Stimulated activated CD4-positive, alpha-beta T cell treated with anti-CD3 and anti-CD28 coated beads, Interleukin-4, amount 100 ng/mL, for 48 hours (primary cell): ENCODE measurements around the gene MDGA2.
"Not testable (repeated sequence)": the region's sequence is repeated elsewhere in the genome, so short reads cannot be mapped to it uniquely, and the experiment has no call there.

Experiments used
- DNase-seq, 2 donors: peaks; one replicate each; pipeline ENCODE4 v3.0.0-alpha.2; 2020; ENCODE audit warnings: low read depth in 2 of 2

The MDGA2 gene

GRCh38 chr14:46940611-46941010, 734.8 kb downstream of the MDGA2 start:
- DNase-seq: no peak

GRCh38 chr14:46920542-46920941, 754.9 kb downstream of the MDGA2 start:
- no peak for DNase-seq

GRCh38 chr14:46915539-46915938, 759.9 kb downstream of the MDGA2 start:
- DNase-seq: not testable (repeated sequence)

- no peak for DNase-seq
Observed at GRCh38 chr14:46902837-46903236, 772.6 kb downstream of the MDGA2 start.

GRCh38 chr14:46894476-46894875, 780.9 kb downstream of the MDGA2 start:
- no peak for DNase-seq

- no peak for DNase-seq
Observed at GRCh38 chr14:46887144-46887543, 788.3 kb downstream of the MDGA2 start.

GRCh38 chr14:46885566-46885965, 789.8 kb downstream of the MDGA2 start:
- DNase-seq: no peak

- DNase-seq: no peak
Observed at GRCh38 chr14:46861753-46862152, 813.7 kb downstream of the MDGA2 start.

GRCh38 chr14:46840944-46841720, 834.3 kb downstream of the MDGA2 start:
- no peak for DNase-seq

- no peak for DNase-seq
Observed at GRCh38 chr14:46820291-46820690, 855.1 kb downstream of the MDGA2 start.

- DNase-seq: no peak
Observed at GRCh38 chr14:46819117-46819516, 856.3 kb downstream of the MDGA2 start.

- no peak for DNase-seq
Observed at GRCh38 chr14:46818147-46818546, 857.3 kb downstream of the MDGA2 start.

GRCh38 chr14:46793144-46793543, 882.3 kb downstream of the MDGA2 start:
- DNase-seq: no peak
